Motor neuron (in vitro differentiated cells): ENCODE data around the gene SCRG1. TPM values are rescaled to one million over a fixed set of nuclear protein-coding genes. Genes with fewer than 3 reads are reported as not detected.

Source experiments
- ATAC-seq, 8 experiments: fragments of 200-7000 bp; cut with Tn5 transposase; replicated peaks in 6 of 8; 2 replicates each; pipeline ENCODE4 v1.8.0; 2021; ENCODE audit warnings: mild to moderate bottlenecking in 8 of 8, moderate library complexity in 8 of 8
- H3K27ac ChIP-seq, 2 donors: fragments of 250-450 bp; sonication (Bioruptor Pico); 2 replicates each; pipeline ENCODE4 v1.9.0; 2021; ENCODE audit warnings: antibody characterized with exemption in 2 of 2, mild to moderate bottlenecking in 2 of 2, moderate library complexity in 1 of 2
- H3K4me1 ChIP-seq, 2 donors: fragments of 250-450 bp; sonication (Bioruptor Pico); replicated peaks in 1 of 2; 2 replicates each; pipeline ENCODE4 v1.6.1; 2021; ENCODE audit warnings: antibody characterized with exemption in 2 of 2, mild to moderate bottlenecking in 2 of 2, moderate library complexity in 1 of 2
- H3K4me3 ChIP-seq, 5 donors: fragments of 250-450 bp; sonication (Bioruptor Pico); 2 replicates each; pipeline ENCODE4 v1.9.0; 2021; ENCODE audit warnings: antibody characterized with exemption in 5 of 5, mild to moderate bottlenecking in 5 of 5, moderate library complexity in 4 of 5
- WGBS, 10 experiments: fragments of 450-650 bp; shearing (Covaris generic); methylation state at CpG; one replicate each; pipeline ENCODE4 v1.0.0; 2022; 5-methylcytosine and 5-hydroxymethylcytosine counted together
- in situ Hi-C, 9 experiments: fragments of 400-800 bp; cut with MboI; loops; one replicate each; pipeline ENCODE4 v1.15.0; 2021; ENCODE audit warnings: low sequenced_read_pairs in 9 of 9, low pct_unique_long_range_greater_than_20kb in 2 of 9; ENCODE audit not compliant: unreplicated experiment in 9 of 9
- total RNA-seq, 8 experiments: library from RNA; unstranded; fragments of 300-600 nt; gene quantifications; 2 replicates each; pipeline versions ENCODE4 v1.2.3 to v1.2.4, GENCODE V29; 2022

Gene SCRG1
- 10 to 100 TPM in 1 of 8 experiments, 1 to 10 TPM in 4, under 1 TPM in 3; 0.36 to 28.1 (median 3.0) TPM for total RNA-seq

GRCh38 chr4:173398779-173399415, at the start of gene SCRG1:
Gene SCRG1, minus strand, starts transcription at chr4:173399116. Its CDS starts 7,702 bp downstream, at chr4:173391414.
- ATAC-seq = peak in 5 of 8 experiments; percentile 86 to 95 (median 91)
- Histone ChIP-seq H3K4me1 (peaks cover 6 to 20% of the 10 kb centered on the region in 2 donors), H3K4me3 (peak within 1 kb of the TSS in 4 of 5 donors; percentile 12 to 50 (median 26)), H3K27ac (no peak within 1 kb of the TSS)
- in situ Hi-C loops = no loop called here
- WGBS, 10 experiments = 0 to 50% (median 24%) methylated on average over 2 to 4 of the region's 4 CpGs; no CpG with 5 or more reads in 2 of the 10 experiments

GRCh38 chr4:173448103-173448502, 49.2 kb upstream of the SCRG1 start:
- peak in 6 of 8 experiments; percentile 17 to 70 (median 50) for ATAC-seq
- peaks cover 6 to 11% of the 10 kb centered on the region in 2 donors for H3K4me1 ChIP-seq
- H3K27ac ChIP-seq = no peak overlapping the region
- no peak overlapping the region for H3K4me3 ChIP-seq
- WGBS, 10 experiments = 10 to 83% (median 73%) methylated on average over 1 to 2 of the region's 2 CpGs; no CpG with 5 or more reads in 3 of the 10 experiments
- in situ Hi-C loops = no loop called here

- Histone ChIP-seq H3K4me1 (peaks cover 6 to 11% of the 10 kb centered on the region in 2 donors), H3K4me3 (no peak overlapping the region), H3K27ac (no peak overlapping the region)
- no peak for ATAC-seq
- WGBS, 10 experiments = 89 to 100% (median 96%) methylated on average over 1 of the region's 1 CpG; no CpG with 5 or more reads in 4 of the 10 experiments
- in situ Hi-C loops = no loop called here
Measured at GRCh38 chr4:173446416-173446815, 47.5 kb upstream of the SCRG1 start.

- ATAC-seq = no peak
- in situ Hi-C loops = no loop called here
- Histone ChIP-seq H3K4me1 (no peaks in the 10 kb centered on the region), H3K4me3 (no peak overlapping the region), H3K27ac (no peak overlapping the region)
Measured at GRCh38 chr4:173443121-173443520, 44.2 kb upstream of the SCRG1 start.

- no peak overlapping the region for H3K4me3 ChIP-seq
- ATAC-seq = no peak
- H3K4me1 ChIP-seq = no peaks in the 10 kb centered on the region
- in situ Hi-C loops = no loop called here
- no peak overlapping the region for H3K27ac ChIP-seq
- WGBS, 10 experiments = 81 to 100% (median 84%) methylated on average over 1 to 9 of the region's 10 CpGs; no CpG with 5 or more reads in 3 of the 10 experiments
Measured at GRCh38 chr4:173442223-173442932, 43.5 kb upstream of the SCRG1 start.

- 63 to 100% (median 87%) methylated on average over 1 to 3 of the region's 3 CpGs; no CpG with 5 or more reads in 4 of the 10 experiments for WGBS, 10 experiments
- Histone ChIP-seq H3K27ac (no peak overlapping the region), H3K4me1 (peaks cover 0 to 4% of the 10 kb centered on the region in 2 donors), H3K4me3 (no peak overlapping the region)
- in situ Hi-C loops = no loop called here
- no peak for ATAC-seq
Measured at GRCh38 chr4:173440888-173441287, 42.0 kb upstream of the SCRG1 start.

- ATAC-seq = peak in 1 of 8 experiments; percentile 46
- Histone ChIP-seq H3K4me1 (peaks cover 0 to 5% of the 10 kb centered on the region in 2 donors), H3K4me3 (no peak overlapping the region), H3K27ac (no peak overlapping the region)
- 48 to 100% (median 83%) methylated on average over 1 to 6 of the region's 6 CpGs; no CpG with 5 or more reads in 1 of the 10 experiments for WGBS, 10 experiments
- in situ Hi-C loops = no loop called here
Measured at GRCh38 chr4:173436771-173437265, 37.9 kb upstream of the SCRG1 start.

GRCh38 chr4:173436149-173436579, 37.2 kb upstream of the SCRG1 start:
- no peak overlapping the region for H3K27ac ChIP-seq
- 0 to 100% (median 45%) methylated on average over 1 to 4 of the region's 5 CpGs; no CpG with 5 or more reads in 1 of the 10 experiments for WGBS, 10 experiments
- H3K4me3 ChIP-seq = no peak overlapping the region
- H3K4me1 ChIP-seq = peaks cover 0 to 5% of the 10 kb centered on the region in 2 donors
- peak in 5 of 8 experiments; percentile 25 to 86 (median 60) for ATAC-seq
- in situ Hi-C loops = no loop called here

GRCh38 chr4:173434231-173434630, 35.3 kb upstream of the SCRG1 start:
- H3K27ac ChIP-seq = no peak overlapping the region
- ATAC-seq = no peak
- H3K4me1 ChIP-seq = peaks cover 0 to 5% of the 10 kb centered on the region in 2 donors
- in situ Hi-C loops = no loop called here
- WGBS, 10 experiments = 65 to 100% (median 94%) methylated on average over 2 to 7 of the region's 7 CpGs; no CpG with 5 or more reads in 2 of the 10 experiments
- H3K4me3 ChIP-seq = no peak overlapping the region

GRCh38 chr4:173433447-173433846, 34.5 kb upstream of the SCRG1 start:
- H3K4me1 ChIP-seq = peaks cover 0 to 5% of the 10 kb centered on the region in 2 donors
- H3K4me3 ChIP-seq = no peak overlapping the region
- 75 to 87% (median 82%) methylated on average over 1 to 3 of the region's 3 CpGs; no CpG with 5 or more reads in 3 of the 10 experiments for WGBS, 10 experiments
- in situ Hi-C loops = no loop called here
- no peak overlapping the region for H3K27ac ChIP-seq
- ATAC-seq = no peak

- Histone ChIP-seq H3K4me3 (no peak overlapping the region), H3K4me1 (peaks cover 0 to 5% of the 10 kb centered on the region in 2 donors), H3K27ac (no peak overlapping the region)
- ATAC-seq = no peak
- in situ Hi-C loops = no loop called here
- 81 to 100% (median 94%) methylated on average over 1 to 5 of the region's 5 CpGs; no CpG with 5 or more reads in 1 of the 10 experiments for WGBS, 10 experiments
Measured at GRCh38 chr4:173432430-173432829, 33.5 kb upstream of the SCRG1 start.

- Histone ChIP-seq H3K4me3 (no peak overlapping the region), H3K27ac (no peak overlapping the region), H3K4me1 (no peaks in the 10 kb centered on the region)
- WGBS, 10 experiments = 60 to 100% (median 93%) methylated on average over 1 to 2 of the region's 2 CpGs; no CpG with 5 or more reads in 3 of the 10 experiments
- in situ Hi-C loops = loop anchor here in 1 of 9 experiments (10.0 kb wide), 1 partner anchor 69 kb away; no protein-coding TSS in a partner anchor
- ATAC-seq = no peak
Measured at GRCh38 chr4:173426064-173426463, 27.1 kb upstream of the SCRG1 start.
